Measurements from ENCODE around the gene TALDO1.
A peak's percentile ranks its signal among the peaks of the same experiment; 100 is the strongest.

The TALDO1 gene

GRCh38 chr11:762421-763072, 15.3 kb downstream of the TALDO1 start:
- peak; percentile 50 for TF ChIP-seq CTCF (conservative IDR thresholded peaks at IDR 0.05; ENCODE audit: low read length)
- DNase-seq (ENCODE audit: low read depth), result peak; percentile 89
- no peak overlapping the region for H3K4me3 ChIP-seq (ENCODE audit: low read length)

GRCh38 chr11:763073-763463, 15.8 kb downstream of the TALDO1 start:
- H3K4me3 ChIP-seq (ENCODE audit: low read length), result no peak overlapping the region
- no peak for DNase-seq (ENCODE audit: low read depth)
- no peak for TF ChIP-seq CTCF (conservative IDR thresholded peaks at IDR 0.05; ENCODE audit: low read length)

GRCh38 chr11:763549-764321, 16.5 kb downstream of the TALDO1 start:
- H3K4me3 ChIP-seq (ENCODE audit: low read length), result no peak overlapping the region
- DNase-seq (ENCODE audit: low read depth), result no peak
- TF ChIP-seq CTCF (conservative IDR thresholded peaks at IDR 0.05; ENCODE audit: low read length), result no peak

GRCh38 chr11:764322-765024, 17.2 kb downstream of the TALDO1 start:
- no peak for TF ChIP-seq CTCF (conservative IDR thresholded peaks at IDR 0.05; ENCODE audit: low read length)
- no peak overlapping the region for H3K4me3 ChIP-seq (ENCODE audit: low read length)
- DNase-seq (ENCODE audit: low read depth), result no peak

GRCh38 chr11:765025-765801, 17.9 kb downstream of the TALDO1 start:
- H3K4me3 ChIP-seq (ENCODE audit: low read length), result no peak overlapping the region

GRCh38 chr11:765802-766091, 18.5 kb downstream of the TALDO1 start:
- TF ChIP-seq CTCF (conservative IDR thresholded peaks at IDR 0.05; ENCODE audit: low read length), result no peak

More at GRCh38 chr11:765025-765801, 17.9 kb downstream of the TALDO1 start:
- peak; percentile 52 for TF ChIP-seq CTCF (conservative IDR thresholded peaks at IDR 0.05; ENCODE audit: low read length)
- peak; percentile 58 for DNase-seq (ENCODE audit: low read depth)

More at GRCh38 chr11:765802-766091, 18.5 kb downstream of the TALDO1 start:
- no peak overlapping the region for H3K4me3 ChIP-seq (ENCODE audit: low read length)
- DNase-seq (ENCODE audit: low read depth), result no peak

Data from AG10803 (cell line).